Measurements from ENCODE around the gene CRKL.

DNA sequence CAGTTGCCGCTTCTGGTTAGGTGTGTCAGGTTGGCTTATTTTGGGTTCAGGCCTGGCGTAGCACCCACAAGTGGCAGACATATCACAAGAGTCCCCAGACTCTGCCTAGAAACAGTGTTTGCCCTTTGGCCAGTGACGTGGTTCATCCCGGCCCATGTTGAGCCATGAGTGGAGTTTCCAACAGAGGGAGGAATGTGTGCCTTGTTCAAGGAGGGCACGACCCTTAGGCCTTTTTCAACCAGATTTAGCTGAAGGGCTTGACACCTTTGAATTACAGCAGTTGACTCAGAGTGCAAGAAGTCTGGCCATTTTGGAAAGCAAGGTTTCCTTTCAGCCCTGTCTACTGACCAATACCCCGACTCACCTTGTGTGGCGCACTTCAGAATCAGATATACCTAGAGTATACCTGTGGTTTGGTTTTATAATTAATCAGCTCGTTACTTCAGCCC is 34.7 kb downstream of the CRKL start:
- TF ChIP-seq RAD21 (IDR thresholded peaks at IDR 0.05; ENCODE audit: low read depth) (no peak), TCF12 (IDR thresholded peaks at IDR 0.05; ENCODE audit: low read depth) (no peak), TAF1 (IDR thresholded peaks at IDR 0.05; ENCODE audit: low read depth) (no peak), YY1 (IDR thresholded peaks at IDR 0.05; ENCODE audit: low read depth) (no peak), EP300 (IDR thresholded peaks at IDR 0.05; ENCODE audit: borderline replicate concordance) (no peak), CEBPB (IDR thresholded peaks at IDR 0.05) (no peak)
